Fibroblast of pulmonary artery (primary cell): Measurements from ENCODE around the gene PICK1.

Source experiments
- DNase-seq: peaks from one replicate; pipeline ENCODE4 v3.0.0-alpha.2; 2010; ENCODE audit warnings: low read depth
- H3K4me3 ChIP-seq: replicated peaks from 2 replicates; pipeline ENCODE4 v1.5.1; 2011; ENCODE audit warnings: low read depth, mild to moderate bottlenecking, control low read depth, low read length, moderate library complexity
- TF ChIP-seq, protein P1 (sequence below): IDR thresholded peaks from 2 replicates; pipeline ENCODE4 v1.5.1; 2011; ENCODE audit warnings: mild to moderate bottlenecking, control low read depth, low read length, inconsistent platforms; ENCODE audit errors: missing control alignments

The PICK1 gene

DNA sequence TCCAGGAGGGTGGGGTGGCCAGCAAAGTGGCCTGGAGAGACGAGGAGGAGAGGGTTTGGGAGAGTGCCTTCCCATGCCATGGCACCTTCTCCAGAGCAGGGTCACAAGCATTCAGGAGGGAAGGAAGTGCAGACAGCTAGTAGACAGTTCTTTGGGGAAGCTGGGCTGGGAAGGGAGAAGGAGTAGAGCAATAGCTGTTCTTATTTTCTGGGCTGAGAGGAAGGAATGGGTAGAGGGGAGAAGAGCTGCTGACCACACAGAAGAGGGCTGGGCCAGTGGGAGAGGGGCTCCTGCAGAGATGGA is 14.8 kb upstream of the PICK1 start:
- DNase-seq, result no peak
- TF ChIP-seq, protein P1, sequence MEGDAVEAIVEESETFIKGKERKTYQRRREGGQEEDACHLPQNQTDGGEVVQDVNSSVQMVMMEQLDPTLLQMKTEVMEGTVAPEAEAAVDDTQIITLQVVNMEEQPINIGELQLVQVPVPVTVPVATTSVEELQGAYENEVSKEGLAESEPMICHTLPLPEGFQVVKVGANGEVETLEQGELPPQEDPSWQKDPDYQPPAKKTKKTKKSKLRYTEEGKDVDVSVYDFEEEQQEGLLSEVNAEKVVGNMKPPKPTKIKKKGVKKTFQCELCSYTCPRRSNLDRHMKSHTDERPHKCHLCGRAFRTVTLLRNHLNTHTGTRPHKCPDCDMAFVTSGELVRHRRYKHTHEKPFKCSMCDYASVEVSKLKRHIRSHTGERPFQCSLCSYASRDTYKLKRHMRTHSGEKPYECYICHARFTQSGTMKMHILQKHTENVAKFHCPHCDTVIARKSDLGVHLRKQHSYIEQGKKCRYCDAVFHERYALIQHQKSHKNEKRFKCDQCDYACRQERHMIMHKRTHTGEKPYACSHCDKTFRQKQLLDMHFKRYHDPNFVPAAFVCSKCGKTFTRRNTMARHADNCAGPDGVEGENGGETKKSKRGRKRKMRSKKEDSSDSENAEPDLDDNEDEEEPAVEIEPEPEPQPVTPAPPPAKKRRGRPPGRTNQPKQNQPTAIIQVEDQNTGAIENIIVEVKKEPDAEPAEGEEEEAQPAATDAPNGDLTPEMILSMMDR, result no peak
- no peak overlapping the region for H3K4me3 ChIP-seq

DNA sequence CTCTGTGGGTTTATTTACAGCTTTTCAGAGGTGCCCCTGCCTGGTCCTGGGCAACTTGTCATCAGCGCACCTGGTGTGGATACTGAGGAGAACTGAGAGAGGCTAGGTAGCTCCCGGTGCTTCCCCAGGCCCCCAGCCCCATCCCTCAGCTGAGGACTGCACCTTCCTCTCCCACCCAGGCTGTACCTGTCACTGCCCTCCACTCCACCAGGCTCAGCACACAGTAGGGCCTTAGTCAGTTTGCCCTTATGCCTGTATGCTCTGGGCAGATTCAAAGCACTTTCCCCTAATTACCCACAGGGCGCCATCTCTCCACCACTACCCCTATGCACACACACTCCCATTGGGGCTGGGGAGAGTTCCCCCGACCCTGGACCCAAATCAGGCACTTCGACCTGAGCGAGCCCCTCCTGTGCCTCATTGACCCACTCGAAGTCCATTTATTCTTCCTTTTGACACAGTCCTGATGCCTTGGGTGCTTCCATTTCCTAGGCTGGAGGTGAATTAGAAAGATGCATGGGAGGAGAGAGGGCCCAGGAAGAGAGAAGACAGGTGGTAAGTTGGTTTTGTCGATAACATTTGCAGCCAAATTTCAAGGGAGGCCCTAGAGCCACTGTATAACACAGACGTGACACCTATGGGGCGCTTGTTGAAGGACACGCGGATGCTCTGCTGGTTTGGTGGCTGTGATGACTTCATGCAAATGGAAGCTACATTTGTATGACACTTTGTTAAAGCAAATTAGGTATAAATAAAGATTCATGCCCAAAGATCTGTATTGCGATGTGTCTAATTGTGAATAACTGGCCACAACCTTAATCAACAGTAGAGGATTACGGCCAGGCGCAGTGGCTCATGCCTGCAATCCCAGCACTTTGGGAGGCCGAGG is 13.8 kb upstream of the PICK1 start:
- H3K4me3 ChIP-seq, result no peak overlapping the region
- no peak for DNase-seq
- TF ChIP-seq, protein P1, result no peak

DNA sequence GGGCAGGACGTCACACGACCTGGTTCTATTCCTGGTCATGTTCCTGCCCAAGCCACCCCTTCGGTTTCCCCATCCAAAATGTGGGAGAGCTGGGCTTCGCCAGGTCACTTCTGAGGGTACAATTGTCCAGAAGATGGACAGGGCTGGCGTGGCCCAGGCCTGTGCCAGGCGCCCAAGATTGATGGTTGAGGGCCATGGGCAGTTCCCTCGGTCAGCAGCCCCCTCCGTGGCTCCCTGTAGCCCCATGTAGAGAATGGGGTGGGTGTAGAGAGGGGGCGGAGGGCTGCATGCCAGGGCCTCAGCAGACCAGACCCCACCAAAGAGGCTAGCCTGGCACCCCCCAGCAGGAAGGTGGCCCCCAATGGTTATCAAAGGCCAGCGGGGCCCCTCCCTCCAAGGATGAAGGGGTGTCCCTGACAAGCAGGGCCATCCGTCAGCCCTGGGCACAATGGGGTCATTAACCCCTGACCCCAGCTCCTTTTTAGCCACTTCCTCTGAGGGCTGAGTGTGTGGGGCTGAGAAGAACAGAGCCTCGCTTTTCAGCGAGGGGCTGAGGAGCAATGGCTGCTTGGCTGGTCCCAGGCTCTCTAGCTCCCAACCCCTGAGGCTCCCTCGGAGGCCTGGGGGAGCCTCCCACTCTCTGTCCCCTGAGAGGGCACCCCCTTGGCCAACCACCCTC is 11.0 kb upstream of the PICK1 start:
- H3K4me3 ChIP-seq, result no peak overlapping the region
- TF ChIP-seq, protein P1, result no peak
- DNase-seq, result no peak

DNA sequence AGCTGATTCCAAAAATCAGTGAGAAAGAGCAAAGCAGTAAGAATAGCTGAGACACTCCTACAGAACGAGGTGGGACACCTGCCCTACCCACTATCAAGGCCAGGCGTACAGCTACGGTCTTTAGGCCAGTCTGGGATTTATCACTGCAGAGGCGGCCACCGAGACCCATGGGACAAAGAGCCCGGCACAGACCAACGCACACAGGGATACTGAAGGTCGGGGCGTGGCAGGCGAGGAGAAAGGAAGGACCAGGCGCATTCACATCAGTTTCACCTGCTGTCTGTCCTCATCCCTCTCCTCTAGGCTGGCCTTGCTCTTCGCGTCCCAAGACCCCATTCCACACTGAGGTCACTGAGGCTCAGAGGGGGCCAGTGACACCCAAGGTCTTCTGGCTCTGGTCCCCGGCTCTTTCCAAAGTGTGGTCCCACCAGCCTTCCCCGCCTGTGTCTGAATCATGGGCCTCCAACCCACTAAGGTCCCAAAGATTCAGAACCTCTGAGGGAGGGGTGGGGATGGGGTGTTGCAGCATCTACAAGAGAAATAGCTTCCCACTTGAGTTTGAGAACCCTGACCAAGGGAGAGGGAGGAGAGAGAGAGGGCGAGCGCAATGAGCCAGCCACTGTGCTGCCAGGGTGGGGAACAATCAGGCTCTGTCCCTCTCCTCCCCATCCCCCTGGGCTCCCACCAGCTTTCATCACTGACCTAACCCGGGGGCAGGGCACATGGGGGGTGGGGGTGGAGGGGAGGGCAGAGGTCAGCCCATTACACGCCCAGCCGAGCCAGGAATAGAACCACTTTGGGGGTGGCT is 7.2 kb upstream of the PICK1 start:
- H3K4me3 ChIP-seq, result no peak overlapping the region
- DNase-seq, result no peak
- TF ChIP-seq, protein P1, result no peak

DNA sequence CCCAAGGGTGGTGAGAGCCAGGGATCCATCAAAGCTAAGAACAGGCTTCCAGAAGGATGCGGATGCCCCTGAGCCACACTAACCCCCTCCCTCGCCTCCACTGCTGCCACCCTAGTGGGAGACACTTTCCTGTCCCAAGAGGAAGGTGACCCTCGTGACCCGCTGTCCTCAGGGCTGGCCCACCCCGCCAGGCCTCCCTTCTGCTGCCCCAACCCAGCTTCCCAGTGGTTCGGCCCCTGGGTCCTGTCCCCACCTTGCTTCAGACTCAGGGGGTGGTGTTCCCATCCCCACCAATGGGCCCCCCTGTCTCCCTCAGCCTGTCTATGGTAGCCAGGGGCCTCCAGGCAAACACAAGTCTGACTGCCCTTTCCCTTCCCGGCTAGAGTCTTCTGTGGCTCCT is 6.5 kb upstream of the PICK1 start:
- no peak for DNase-seq
- TF ChIP-seq, protein P1, result no peak

DNA sequence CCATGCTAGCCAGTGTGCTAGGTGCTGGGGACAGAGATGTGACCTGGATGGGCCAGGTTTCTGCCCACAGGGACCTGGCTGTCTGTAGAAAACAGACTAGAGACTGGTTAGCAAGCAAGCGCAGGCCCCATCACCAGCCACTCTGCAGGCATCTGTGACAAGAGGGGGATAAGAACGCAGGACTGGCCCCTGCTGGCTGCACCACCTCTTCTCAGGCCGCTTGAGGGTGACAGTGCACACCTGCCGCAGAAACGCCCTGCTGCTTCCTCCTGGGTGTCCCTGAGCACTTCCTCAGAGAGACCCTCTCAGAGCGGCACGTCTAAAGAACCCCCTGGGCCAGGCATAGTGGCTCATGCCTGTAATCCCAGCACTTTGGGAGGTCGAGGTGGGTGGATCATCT is 5.9 kb upstream of the PICK1 start:
- TF ChIP-seq, protein P1, result no peak
- no peak for DNase-seq
- no peak overlapping the region for H3K4me3 ChIP-seq

More for the DNA sequence above, 6.5 kb upstream of the PICK1 start:
- H3K4me3 ChIP-seq, result no peak overlapping the region
